NK-92 (cell line): ENCODE data around the gene RBM15.

ENCODE experiments used
- DNase-seq: peaks from one replicate; lab custom pipeline; 2025; ENCODE audit not compliant: unreplicated experiment; lab: John Stamatoyannopoulos, UW

RBM15 gene

GRCh38 chr1:110319332-110320167 is 19.6 kb upstream of the RBM15 start:
- no peak for DNase-seq

DNA sequence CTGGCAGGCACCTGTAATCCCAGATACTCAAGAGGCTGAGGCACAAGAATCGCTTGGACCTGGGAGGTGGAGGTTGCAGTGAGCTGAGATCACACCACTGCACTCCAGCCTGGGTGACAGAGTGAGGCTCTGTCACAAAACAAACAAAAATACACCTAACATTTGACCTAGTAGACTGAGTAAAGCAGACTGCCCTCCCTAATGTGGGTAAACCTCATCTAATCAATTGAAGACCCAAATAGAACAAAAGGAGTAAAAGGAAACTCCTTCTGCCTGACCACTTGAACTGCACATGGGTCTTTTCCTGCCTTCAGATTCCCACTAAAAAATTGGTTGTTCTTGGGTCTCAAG is 19.0 kb upstream of the RBM15 start:
- no peak for DNase-seq

GRCh38 chr1:110321045-110321444 is 18.1 kb upstream of the RBM15 start:
- no peak for DNase-seq

DNA sequence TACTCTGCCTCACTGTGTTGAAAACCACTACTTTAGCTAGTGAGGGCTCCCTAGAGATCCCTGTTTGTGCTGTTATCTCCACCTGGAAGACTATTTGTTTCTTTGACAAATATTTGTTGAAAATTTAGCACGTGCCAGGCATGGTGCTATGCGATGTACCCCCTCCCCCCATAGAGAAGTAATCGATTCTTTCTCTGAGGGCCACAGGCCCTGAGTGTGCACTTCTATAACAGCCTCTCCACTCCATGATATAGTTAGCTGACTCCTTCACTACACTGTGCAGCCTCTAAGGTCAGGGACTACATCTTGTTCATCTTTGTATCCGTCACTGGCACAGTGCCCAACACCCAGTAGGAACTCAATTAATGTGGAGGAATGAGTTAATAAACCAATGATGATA is 17.3 kb upstream of the RBM15 start:
- no peak for DNase-seq

- DNase-seq, result no peak
Observed at GRCh38 chr1:110324667-110325066, 14.5 kb upstream of the RBM15 start.

GRCh38 chr1:110326826-110327225 is 12.4 kb upstream of the RBM15 start:
- no peak for DNase-seq

- DNase-seq, result no peak
Observed at GRCh38 chr1:110328274-110328673, 10.9 kb upstream of the RBM15 start.

GRCh38 chr1:110328700-110329099 is 10.5 kb upstream of the RBM15 start:
- DNase-seq, result no peak

GRCh38 chr1:110335265-110335664 is 3.9 kb upstream of the RBM15 start:
- DNase-seq, result no peak

DNA sequence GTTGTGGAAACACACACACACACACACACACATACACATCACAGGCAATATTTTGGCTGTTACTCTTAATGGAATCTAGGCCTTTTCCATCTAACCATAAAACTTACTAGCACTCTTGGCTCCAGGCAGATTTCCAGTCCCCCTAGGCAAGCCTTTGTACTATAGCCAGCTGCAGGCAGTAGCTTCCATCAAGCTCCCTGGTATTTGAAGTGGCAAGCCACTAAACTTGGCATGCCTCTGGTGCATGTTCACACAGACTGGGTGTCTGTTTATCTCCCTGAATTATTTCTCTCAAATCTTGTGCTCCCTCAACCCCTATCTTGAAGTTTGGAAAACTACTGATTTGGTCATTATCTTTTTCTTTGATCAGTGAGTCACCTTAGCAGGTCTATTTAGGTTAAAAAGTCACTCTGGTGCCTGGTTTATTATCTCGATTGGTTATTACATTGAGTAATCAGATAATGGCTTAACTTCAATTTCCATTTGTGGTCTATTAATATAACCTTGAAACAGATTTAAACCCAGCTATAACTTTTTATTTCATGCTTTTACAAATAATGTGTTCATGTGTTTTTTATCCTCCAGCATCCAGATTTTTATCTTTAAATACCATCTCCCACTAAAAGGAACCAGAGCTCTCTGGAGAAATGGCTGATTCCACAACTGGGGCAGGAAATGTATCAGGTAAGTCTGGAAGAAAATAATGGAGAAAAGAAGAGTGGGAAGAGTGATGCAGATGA is 2.7 kb upstream of the RBM15 start:
- no peak for DNase-seq

GRCh38 chr1:110337704-110338308 is 1.4 kb upstream of the RBM15 start:
- DNase-seq, result no peak

DNA sequence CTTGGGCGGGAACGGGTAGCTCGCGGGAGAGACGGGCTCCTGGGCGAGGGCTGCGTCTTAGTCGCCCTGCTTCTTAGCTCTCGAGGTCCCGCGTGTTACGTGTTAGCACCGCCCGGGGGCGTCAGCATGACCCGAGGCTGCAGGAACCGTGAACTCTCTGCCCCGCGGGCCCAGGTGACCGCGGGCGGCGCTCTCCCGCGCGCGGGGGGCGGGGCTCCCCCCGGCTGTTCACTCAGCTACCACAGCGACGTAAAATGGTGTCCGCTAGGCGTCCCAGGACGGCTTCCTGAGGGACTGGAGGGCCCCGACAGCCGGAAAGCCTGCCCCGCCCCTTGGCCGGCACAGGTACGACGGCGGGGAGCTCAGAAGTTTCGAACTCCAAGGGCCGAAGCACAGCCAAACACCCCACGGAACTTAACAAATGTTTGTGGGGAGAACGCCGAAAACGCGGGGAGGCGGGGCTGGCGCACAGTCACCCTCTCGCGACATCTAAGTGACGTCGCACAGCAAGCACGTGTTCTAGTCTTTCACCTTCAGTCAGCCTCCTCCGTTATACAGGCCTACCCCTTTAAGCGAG is 780 bp upstream of the RBM15 start:
- peak; percentile 97 for DNase-seq

GRCh38 chr1:110339407-110340206 is 430 bp downstream of the RBM15 start:
- DNase-seq, result no peak

DNA sequence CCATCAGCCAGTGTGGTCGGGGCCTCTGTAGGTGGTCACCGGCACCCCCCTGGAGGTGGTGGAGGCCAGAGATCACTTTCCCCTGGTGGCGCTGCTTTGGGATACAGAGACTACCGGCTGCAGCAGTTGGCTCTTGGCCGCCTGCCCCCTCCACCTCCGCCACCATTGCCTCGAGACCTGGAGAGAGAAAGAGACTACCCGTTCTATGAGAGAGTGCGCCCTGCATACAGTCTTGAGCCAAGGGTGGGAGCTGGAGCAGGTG is 961 bp downstream of the RBM15 start:
- DNase-seq, result no peak

DNA sequence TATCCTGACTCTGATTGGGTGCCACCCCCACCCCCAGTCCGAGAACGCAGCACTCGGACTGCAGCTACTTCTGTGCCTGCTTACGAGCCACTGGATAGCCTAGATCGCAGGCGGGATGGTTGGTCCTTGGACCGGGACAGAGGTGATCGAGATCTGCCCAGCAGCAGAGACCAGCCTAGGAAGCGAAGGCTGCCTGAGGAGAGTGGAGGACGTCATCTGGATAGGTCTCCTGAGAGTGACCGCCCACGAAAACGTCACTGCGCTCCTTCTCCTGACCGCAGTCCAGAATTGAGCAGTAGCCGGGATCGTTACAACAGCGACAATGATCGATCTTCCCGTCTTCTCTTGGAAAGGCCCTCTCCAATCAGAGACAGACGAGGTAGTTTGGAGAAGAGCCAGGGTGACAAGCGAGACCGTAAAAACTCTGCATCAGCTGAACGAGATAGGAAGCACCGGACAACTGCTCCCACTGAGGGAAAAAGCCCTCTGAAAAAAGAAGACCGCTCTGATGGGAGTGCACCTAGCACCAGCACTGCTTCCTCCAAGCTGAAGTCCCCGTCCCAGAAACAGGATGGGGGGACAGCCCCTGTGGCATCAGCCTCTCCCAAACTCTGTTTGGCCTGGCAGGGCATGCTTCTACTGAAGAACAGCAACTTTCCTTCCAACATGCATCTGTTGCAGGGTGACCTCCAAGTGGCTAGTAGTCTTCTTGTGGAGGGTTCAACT is 2.1 kb downstream of the RBM15 start:
- no peak for DNase-seq

GRCh38 chr1:110341872-110342331 is 2.7 kb downstream of the RBM15 start:
- DNase-seq, result no peak

DNA sequence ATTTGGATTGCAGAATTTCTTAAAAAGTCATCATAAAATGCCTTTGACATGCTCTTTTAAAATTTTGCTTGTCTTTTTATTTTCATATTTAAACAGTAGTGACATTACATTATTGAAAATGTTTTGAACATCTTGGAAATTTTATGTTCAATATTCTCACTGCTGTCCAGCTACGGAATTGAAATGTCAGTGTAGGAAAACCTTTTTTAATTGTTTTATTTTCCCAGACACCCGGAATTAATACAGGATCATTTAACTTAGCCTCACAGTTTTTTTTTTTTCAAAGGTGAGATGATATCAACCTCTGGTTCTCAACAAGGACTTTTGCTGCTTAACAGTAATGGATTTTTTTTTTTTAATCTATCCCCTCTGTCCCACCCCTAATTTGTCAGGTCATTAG is 4.1 kb downstream of the RBM15 start:
- no peak for DNase-seq

- no peak for DNase-seq
Observed at GRCh38 chr1:110344152-110344551, 5.0 kb downstream of the RBM15 start.

DNA sequence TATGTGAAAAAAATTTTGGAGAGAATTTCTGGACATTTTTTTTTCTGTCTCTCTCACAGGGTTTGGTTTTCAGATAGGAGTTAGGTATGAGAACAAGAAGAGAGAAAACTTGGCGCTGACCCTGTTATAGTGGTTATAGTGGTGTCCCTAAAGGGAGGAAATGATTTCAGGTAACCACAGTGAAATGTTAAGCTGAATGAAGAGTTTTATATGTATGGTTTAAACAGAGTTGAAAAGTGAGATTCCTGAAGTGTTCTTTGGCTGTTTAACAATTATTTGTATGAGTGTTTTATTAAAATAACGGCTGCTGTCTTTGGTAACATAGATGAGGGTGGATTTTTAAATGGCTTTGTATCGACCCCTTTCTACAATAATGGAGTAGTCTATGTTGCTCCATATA is 6.3 kb downstream of the RBM15 start:
- no peak for DNase-seq

DNA sequence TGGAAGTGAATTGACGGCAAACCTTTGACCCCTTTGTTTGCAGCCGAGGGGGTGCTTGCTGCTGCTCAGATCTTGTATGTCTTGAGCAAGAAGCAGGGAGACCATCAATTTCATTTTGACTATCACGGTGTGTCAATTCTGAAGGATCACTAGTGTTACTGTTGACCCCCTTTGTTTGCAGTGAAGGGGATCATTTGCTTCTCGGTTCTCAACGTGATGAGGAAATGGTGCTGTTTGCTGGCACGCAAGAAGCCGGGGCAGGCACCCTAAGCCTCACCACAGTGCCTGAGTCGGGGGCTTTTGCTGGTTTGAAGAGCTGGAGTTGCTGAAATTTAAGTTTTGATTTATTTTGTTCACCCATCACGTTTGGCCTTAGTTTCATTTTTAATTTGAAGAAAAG is 7.5 kb downstream of the RBM15 start:
- no peak for DNase-seq
